CD8-positive, alpha-beta memory T cell (primary cell): Measurements from ENCODE around the gene HOXC5. TPM values are rescaled to one million over a fixed set of nuclear protein-coding genes. Genes with fewer than 3 reads are reported as not detected.

Experiments used
- CTCF ChIA-PET: fragments of 350-600 bp; sonication (Branson Sonifier 250); formaldehyde crosslinking; loops from one replicate; lab custom pipeline; 2021; ENCODE audit warnings: antibody characterized with exemption; lab: Charles Lee
- POLR2A ChIA-PET: fragments of 350-600 bp; sonication (Branson Sonifier 250); formaldehyde crosslinking; loops from one replicate; lab custom pipeline; 2021; ENCODE audit warnings: antibody characterized with exemption; lab: Charles Lee
- DNase-seq, 5 donors: peaks; one replicate each; pipeline versions ENCODE4 v3.0.0 to v3.0.0-alpha.2; 2020 to 2022; ENCODE audit warnings: mixed read lengths in 1 of 5
- H3K27ac ChIP-seq: one replicate; pipeline ENCODE4 v1.7.0; 2013; ENCODE audit warnings: low read depth, mild to moderate bottlenecking, low read length, moderate library complexity
- H3K27me3 ChIP-seq: 2 replicates; pipeline ENCODE4 v1.7.0; 2013; ENCODE audit warnings: low read length, mild to moderate bottlenecking; ENCODE audit not compliant: insufficient read depth, poor library complexity, severe bottlenecking
- H3K36me3 ChIP-seq: 2 replicates; pipeline ENCODE4 v1.7.0; 2013; ENCODE audit warnings: mild to moderate bottlenecking, low read length, moderate library complexity; ENCODE audit not compliant: insufficient read depth
- H3K4me1 ChIP-seq: 2 replicates; pipeline ENCODE4 v1.7.0; 2013; ENCODE audit warnings: mild to moderate bottlenecking, low read length, moderate library complexity; ENCODE audit not compliant: insufficient read depth
- H3K4me3 ChIP-seq: 2 replicates; pipeline ENCODE4 v1.7.0; 2013; ENCODE audit warnings: mild to moderate bottlenecking, low read length
- H3K9me3 ChIP-seq: 2 replicates; pipeline ENCODE4 v1.7.0; 2013; ENCODE audit warnings: mild to moderate bottlenecking, low read length
- H3K27ac Mint-ChIP-seq, 8 donors: one replicate each; pipeline ENCODE4 v1.8.0; 2020 to 2021; ENCODE audit warnings: mixed read lengths in 8 of 8, mild to moderate bottlenecking in 6 of 8, inconsistent platforms in 3 of 8, moderate library complexity in 3 of 8
- H3K27me3 Mint-ChIP-seq, 2 donors: one replicate each; pipeline ENCODE4 v1.8.0; 2020 to 2021; ENCODE audit warnings: mixed read lengths in 2 of 2, mild to moderate bottlenecking in 1 of 2, moderate library complexity in 1 of 2
- H3K36me3 Mint-ChIP-seq, 3 donors: one replicate each; pipeline ENCODE4 v1.8.0; 2020 to 2021; ENCODE audit warnings: mixed read lengths in 3 of 3, inconsistent platforms in 1 of 3, mild to moderate bottlenecking in 1 of 3
- H3K4me1 Mint-ChIP-seq, 3 donors: one replicate each; pipeline ENCODE4 v1.8.0; 2020 to 2021; ENCODE audit warnings: mixed read lengths in 3 of 3, inconsistent platforms in 1 of 3, mild to moderate bottlenecking in 1 of 3
- H3K4me3 Mint-ChIP-seq, 7 donors: one replicate each; pipeline ENCODE4 v1.8.0; 2020 to 2021; ENCODE audit warnings: mixed read lengths in 7 of 7, mild to moderate bottlenecking in 6 of 7, moderate library complexity in 4 of 7, inconsistent platforms in 2 of 7
- H3K9me3 Mint-ChIP-seq, 5 donors: one replicate each; pipeline ENCODE4 v1.8.0; 2020 to 2022; ENCODE audit warnings: mixed read lengths in 5 of 5, mild to moderate bottlenecking in 3 of 5, moderate library complexity in 2 of 5, inconsistent platforms in 1 of 5
- polyA plus RNA-seq: library from polyadenylated mRNA; unstranded; fragments of 300-500 nt; fragmentation: Illumina TruSeq; gene quantifications from one replicate; pipeline ENCODE4 v1.2.3, GENCODE V29; 2021
- total RNA-seq, 2 experiments: library from RNA; stranded (reverse); gene quantifications; one replicate each; pipeline ENCODE4 v1.2.3, GENCODE V29; 2021

HOXC5 gene
- total and polyA plus RNA-seq, 3 experiments from 2014 or later = not detected

DNA sequence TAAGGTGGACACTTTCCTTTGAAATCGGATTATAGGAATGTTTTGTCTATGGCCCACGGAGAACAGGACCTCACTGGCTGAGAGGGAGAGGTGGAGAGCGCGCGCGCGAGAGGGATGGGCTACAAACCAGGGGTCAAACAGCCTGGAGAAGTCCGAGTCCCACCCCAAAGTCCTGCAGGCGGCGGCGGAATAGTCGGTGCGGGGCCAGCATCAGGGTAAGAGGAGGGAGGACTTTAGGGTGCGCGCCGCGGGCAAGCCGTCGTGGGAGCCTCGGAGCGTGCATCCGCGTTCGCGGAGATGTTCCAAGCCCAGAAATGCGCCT, 27.4 kb upstream of the HOXC5 start:
- no peaks in the 10 kb centered on the region for H3K36me3 ChIP-seq
- H3K4me3 Mint-ChIP-seq = peak overlapping the region in 4 of 7 donors; percentile 15 to 78 (median 70)
- peaks cover 85% of the 10 kb centered on the region for H3K27me3 ChIP-seq
- peaks cover 82 to 99% of the 10 kb centered on the region in 2 donors for H3K27me3 Mint-ChIP-seq
- H3K9me3 Mint-ChIP-seq = peaks cover 0 to 4% (median 0%) of the 10 kb centered on the region in 5 donors
- peaks cover 14 to 43% (median 18%) of the 10 kb centered on the region in 3 donors for H3K4me1 Mint-ChIP-seq
- H3K36me3 Mint-ChIP-seq = no peaks in the 10 kb centered on the region
- H3K9me3 ChIP-seq = no peaks in the 10 kb centered on the region
- DNase-seq = no peak
- H3K27ac ChIP-seq = no peak overlapping the region
- peak overlapping the region in 2 of 8 donors; percentile 14 to 73 for H3K27ac Mint-ChIP-seq
- ChIA-PET POLR2A (no interaction called here), CTCF (interaction anchor here (0.7 to 15.2 kb wide), 15 partner anchors 8 to 209 kb away, joined by 3 to 216 read pairs (median 7); partner anchors contain the start of genes HOXC10, HOXC5 and SMUG1)
- no peak overlapping the region for H3K4me3 ChIP-seq
- H3K4me1 ChIP-seq = peaks cover 17% of the 10 kb centered on the region

GRCh38 chr12:54005853-54006558, 26.8 kb upstream of the HOXC5 start:
- no peaks in the 10 kb centered on the region for H3K36me3 ChIP-seq
- peaks cover 19% of the 10 kb centered on the region for H3K4me1 ChIP-seq
- H3K36me3 Mint-ChIP-seq = no peaks in the 10 kb centered on the region
- no peak overlapping the region for H3K27ac ChIP-seq
- peak overlapping the region; percentile 51 for H3K4me3 ChIP-seq
- H3K4me3 Mint-ChIP-seq = peak overlapping the region; percentile 66 to 93 (median 77)
- H3K9me3 Mint-ChIP-seq = peaks cover 0 to 4% (median 0%) of the 10 kb centered on the region in 5 donors
- ChIA-PET CTCF (interaction anchor here (0.7 to 15.2 kb wide), 16 partner anchors 9 to 209 kb away, joined by 3 to 216 read pairs (median 6); partner anchors contain the start of genes HOXC10, HOXC4, HOXC5 and SMUG1), POLR2A (no interaction called here)
- peak overlapping the region in 5 of 8 donors; percentile 14 to 73 (median 68) for H3K27ac Mint-ChIP-seq
- peak; percentile 75 to 87 (median 82) for DNase-seq
- peaks cover 78 to 99% of the 10 kb centered on the region in 2 donors for H3K27me3 Mint-ChIP-seq
- peaks cover 19 to 46% (median 19%) of the 10 kb centered on the region in 3 donors for H3K4me1 Mint-ChIP-seq
- peaks cover 83% of the 10 kb centered on the region for H3K27me3 ChIP-seq
- no peaks in the 10 kb centered on the region for H3K9me3 ChIP-seq

GRCh38 chr12:54006559-54007220, 26.2 kb upstream of the HOXC5 start:
- CTCF ChIA-PET = interaction anchor here (0.8 to 15.2 kb wide), 14 partner anchors 10 to 208 kb away, joined by 3 to 216 read pairs (median 4); partner anchors contain the start of genes HOXC4, HOXC5 and SMUG1
- H3K9me3 Mint-ChIP-seq = peaks cover 0 to 4% (median 0%) of the 10 kb centered on the region in 5 donors
- H3K36me3 ChIP-seq = no peaks in the 10 kb centered on the region

GRCh38 chr12:54007538-54008259, 25.2 kb upstream of the HOXC5 start:
- H3K4me3 Mint-ChIP-seq = peak overlapping the region in 2 of 7 donors; percentile 8 to 27
- H3K9me3 ChIP-seq = no peaks in the 10 kb centered on the region
- H3K36me3 Mint-ChIP-seq = no peaks in the 10 kb centered on the region
- peaks cover 24% of the 10 kb centered on the region for H3K4me1 ChIP-seq
- peaks cover 78 to 99% of the 10 kb centered on the region in 2 donors for H3K27me3 Mint-ChIP-seq
- ChIA-PET CTCF (interaction anchor here (0.9 to 15.2 kb wide), 10 partner anchors 9 to 207 kb away, joined by 3 to 216 read pairs (median 6); partner anchors contain the start of genes HOXC5 and SMUG1), POLR2A (interaction anchor here (1.0 kb wide), 1 partner anchor 10 kb away, joined by 5 read pairs; no protein-coding TSS in a partner anchor)
- H3K27ac Mint-ChIP-seq = peak overlapping the region in 1 of 8 donors; percentile 3
- H3K4me1 Mint-ChIP-seq = peaks cover 24 to 50% (median 27%) of the 10 kb centered on the region in 3 donors
- H3K4me3 ChIP-seq = no peak overlapping the region
- H3K36me3 ChIP-seq = no peaks in the 10 kb centered on the region
- H3K27me3 ChIP-seq = peaks cover 81% of the 10 kb centered on the region
- DNase-seq = no peak
- H3K27ac ChIP-seq = no peak overlapping the region
- H3K9me3 Mint-ChIP-seq = peaks cover 0 to 4% (median 0%) of the 10 kb centered on the region in 5 donors

More at GRCh38 chr12:54006559-54007220, 26.2 kb upstream of the HOXC5 start:
- DNase-seq = no peak
- Mint-ChIP-seq H3K27me3 (peaks cover 81 to 99% of the 10 kb centered on the region in 2 donors), H3K27ac (peak overlapping the region in 3 of 8 donors; percentile 27 to 73 (median 71)), H3K36me3 (no peaks in the 10 kb centered on the region), H3K4me3 (peak overlapping the region in 6 of 7 donors; percentile 66 to 93 (median 78)), H3K4me1 (peaks cover 24 to 53% (median 25%) of the 10 kb centered on the region in 3 donors)
- H3K27ac ChIP-seq = no peak overlapping the region
- POLR2A ChIA-PET = interaction anchor here (0.6 kb wide), 1 partner anchor 297 kb away, joined by 4 read pairs; no protein-coding TSS in a partner anchor
- H3K27me3 ChIP-seq = peaks cover 83% of the 10 kb centered on the region
- peaks cover 24% of the 10 kb centered on the region for H3K4me1 ChIP-seq
- H3K4me3 ChIP-seq = peak overlapping the region; percentile 51
- no peaks in the 10 kb centered on the region for H3K9me3 ChIP-seq

GRCh38 chr12:54008260-54008552, 24.6 kb upstream of the HOXC5 start:
- H3K36me3 ChIP-seq = no peaks in the 10 kb centered on the region
- peaks cover 24 to 50% (median 27%) of the 10 kb centered on the region in 3 donors for H3K4me1 Mint-ChIP-seq
- H3K9me3 ChIP-seq = no peaks in the 10 kb centered on the region
- ChIA-PET CTCF (interaction anchor here (1.0 to 15.2 kb wide), 7 partner anchors 9 to 207 kb away, joined by 4 to 216 read pairs (median 8); partner anchors contain the start of genes HOXC5 and SMUG1), POLR2A (interaction anchor here (1.0 kb wide), 1 partner anchor 10 kb away, joined by 5 read pairs; no protein-coding TSS in a partner anchor)
- H3K9me3 Mint-ChIP-seq = peaks cover 0 to 2% (median 0%) of the 10 kb centered on the region in 5 donors
- peaks cover 24% of the 10 kb centered on the region for H3K4me1 ChIP-seq
- DNase-seq = no peak
- H3K36me3 Mint-ChIP-seq = no peaks in the 10 kb centered on the region
- peaks cover 81% of the 10 kb centered on the region for H3K27me3 ChIP-seq
- peak overlapping the region in 1 of 8 donors; percentile 3 for H3K27ac Mint-ChIP-seq
- H3K27me3 Mint-ChIP-seq = peaks cover 78 to 99% of the 10 kb centered on the region in 2 donors
- H3K27ac ChIP-seq = no peak overlapping the region
- no peak overlapping the region for H3K4me3 ChIP-seq
- peak overlapping the region in 4 of 7 donors; percentile 27 to 48 (median 36) for H3K4me3 Mint-ChIP-seq

GRCh38 chr12:54009171-54010052, 23.4 kb upstream of the HOXC5 start:
- H3K9me3 ChIP-seq = no peaks in the 10 kb centered on the region
- H3K4me1 Mint-ChIP-seq = peaks cover 24 to 51% (median 28%) of the 10 kb centered on the region in 3 donors
- DNase-seq = no peak
- H3K9me3 Mint-ChIP-seq = peaks cover 0 to 2% (median 0%) of the 10 kb centered on the region in 5 donors
- peak overlapping the region in 6 of 7 donors; percentile 55 to 76 (median 74) for H3K4me3 Mint-ChIP-seq
- peaks cover 26% of the 10 kb centered on the region for H3K4me1 ChIP-seq
- peaks cover 81% of the 10 kb centered on the region for H3K27me3 ChIP-seq
- H3K4me3 ChIP-seq = no peak overlapping the region
- peaks cover 79 to 99% of the 10 kb centered on the region in 2 donors for H3K27me3 Mint-ChIP-seq
- H3K36me3 Mint-ChIP-seq = no peaks in the 10 kb centered on the region
- no peak overlapping the region for H3K27ac ChIP-seq
- ChIA-PET CTCF (interaction anchor here (1.0 to 15.2 kb wide), 9 partner anchors 8 to 205 kb away, joined by 3 to 216 read pairs (median 7); partner anchors contain the start of genes HOXC5, HOXC9 and SMUG1), POLR2A (interaction anchor here (0.6 kb wide), 1 partner anchor 53 kb away, joined by 3 read pairs; no protein-coding TSS in a partner anchor)
- no peaks in the 10 kb centered on the region for H3K36me3 ChIP-seq
- H3K27ac Mint-ChIP-seq = peak overlapping the region in 2 of 8 donors; percentile 19 to 41
